HG02852 (cell line): ENCODE measurements around the gene ADAMTS17.
A peak's percentile ranks its signal among the peaks of the same experiment; 100 is the strongest.

Experiments used
- ATAC-seq: cut with Tn5 transposase; IDR thresholded peaks from one replicate; pipeline ENCODE4 v1.9.1; 2021; ENCODE audit warnings: mild to moderate bottlenecking, moderate library complexity; ENCODE audit not compliant: unreplicated experiment

The ADAMTS17 gene

GRCh38 chr15:100175406-100176114, 166.2 kb downstream of the ADAMTS17 start:
- no peak for ATAC-seq

- no peak for ATAC-seq
These were observed 166.9 kb downstream of the ADAMTS17 start for GRCh38 chr15:100174904-100175275.

- no peak for ATAC-seq
These were observed 167.4 kb downstream of the ADAMTS17 start for GRCh38 chr15:100174159-100174903.

- ATAC-seq: no peak
These were observed 169.3 kb downstream of the ADAMTS17 start for GRCh38 chr15:100172356-100173024.

GRCh38 chr15:100171411-100171810, 170.4 kb downstream of the ADAMTS17 start:
- ATAC-seq: no peak

GRCh38 chr15:100170291-100171210, 171.2 kb downstream of the ADAMTS17 start:
- ATAC-seq: peak; percentile 97

- no peak for ATAC-seq
These were observed 172.0 kb downstream of the ADAMTS17 start for GRCh38 chr15:100169615-100170290.

- ATAC-seq: no peak
These were observed 173.0 kb downstream of the ADAMTS17 start for GRCh38 chr15:100168787-100169186.

GRCh38 chr15:100167884-100168375, 173.8 kb downstream of the ADAMTS17 start:
- no peak for ATAC-seq

GRCh38 chr15:100166313-100166712, 175.5 kb downstream of the ADAMTS17 start:
- ATAC-seq: no peak

GRCh38 chr15:100163961-100164360, 177.8 kb downstream of the ADAMTS17 start:
- no peak for ATAC-seq

- ATAC-seq: no peak
These were observed 180.8 kb downstream of the ADAMTS17 start for GRCh38 chr15:100160953-100161352.

- ATAC-seq: no peak
These were observed 182.3 kb downstream of the ADAMTS17 start for GRCh38 chr15:100159436-100159835.

- ATAC-seq: no peak
These were observed 183.4 kb downstream of the ADAMTS17 start for GRCh38 chr15:100158356-100158755.

GRCh38 chr15:100156201-100156600, 185.6 kb downstream of the ADAMTS17 start:
- ATAC-seq: no peak

- no peak for ATAC-seq
These were observed 187.4 kb downstream of the ADAMTS17 start for GRCh38 chr15:100154338-100154737.

GRCh38 chr15:100152463-100152862, 189.3 kb downstream of the ADAMTS17 start:
- ATAC-seq: no peak

GRCh38 chr15:100150906-100151305, 190.9 kb downstream of the ADAMTS17 start:
- ATAC-seq: no peak

- ATAC-seq: no peak
These were observed 193.9 kb downstream of the ADAMTS17 start for GRCh38 chr15:100147828-100148227.

GRCh38 chr15:100143378-100143777, 198.4 kb downstream of the ADAMTS17 start:
- ATAC-seq: no peak
